ENCODE data around the gene SPECC1.
A peak's percentile ranks its signal among the peaks of the same experiment; 100 is the strongest.
"Not testable (repeated sequence)": the region's sequence is repeated elsewhere in the genome, so short reads cannot be mapped to it uniquely, and the experiment has no call there.

SPECC1 gene

GRCh38 chr17:20180661-20181060 is 171.5 kb downstream of the SPECC1 start:
- ATAC-seq: no peak
- no peak overlapping the region for H3K27ac Mint-ChIP-seq
- H3K36me3 Mint-ChIP-seq: no peaks in the 10 kb centered on the region

GRCh38 chr17:20184181-20184580 is 175.0 kb downstream of the SPECC1 start:
- H3K4me3 Mint-ChIP-seq: no peak overlapping the region
- H3K36me3 Mint-ChIP-seq: no peaks in the 10 kb centered on the region
- H3K4me1 Mint-ChIP-seq: no peaks in the 10 kb centered on the region
- ATAC-seq (no peak), DNase-seq (ENCODE audit: low spot score in 2 of 2) (no peak)
- no peak overlapping the region for H3K27ac Mint-ChIP-seq
- H3K9me3 Mint-ChIP-seq: no peaks in the 10 kb centered on the region

More at GRCh38 chr17:20180661-20181060, 171.5 kb downstream of the SPECC1 start:
- no peaks in the 10 kb centered on the region for H3K9me3 Mint-ChIP-seq
- no peak for DNase-seq (ENCODE audit: low spot score in 2 of 2)
- H3K4me1 Mint-ChIP-seq: no peaks in the 10 kb centered on the region
- no peak overlapping the region for H3K4me3 Mint-ChIP-seq

GRCh38 chr17:20184977-20185619 is 175.9 kb downstream of the SPECC1 start:
- ATAC-seq (no peak), DNase-seq (ENCODE audit: low spot score in 2 of 2) (no peak)
- Mint-ChIP-seq H3K36me3 (no peaks in the 10 kb centered on the region), H3K4me1 (no peaks in the 10 kb centered on the region), H3K27ac (no peak overlapping the region), H3K4me3 (no peak overlapping the region), H3K9me3 (no peaks in the 10 kb centered on the region)

GRCh38 chr17:20187049-20187448 is 177.9 kb downstream of the SPECC1 start:
- H3K4me3 Mint-ChIP-seq: no peak overlapping the region
- no peaks in the 10 kb centered on the region for H3K9me3 Mint-ChIP-seq
- DNase-seq (ENCODE audit: low spot score in 2 of 2) (no peak), ATAC-seq (no peak)
- no peaks in the 10 kb centered on the region for H3K36me3 Mint-ChIP-seq
- no peaks in the 10 kb centered on the region for H3K4me1 Mint-ChIP-seq
- H3K27ac Mint-ChIP-seq: peak overlapping the region; percentile 56

- Mint-ChIP-seq H3K4me3 (no peak overlapping the region), H3K36me3 (no peaks in the 10 kb centered on the region), H3K9me3 (no peaks in the 10 kb centered on the region), H3K4me1 (no peaks in the 10 kb centered on the region), H3K27ac (no peak overlapping the region)
- ATAC-seq: no peak
- DNase-seq (ENCODE audit: low spot score in 2 of 2): no peak
Measured at GRCh38 chr17:20189302-20189701, 180.1 kb downstream of the SPECC1 start.

- H3K4me1 Mint-ChIP-seq: no peaks in the 10 kb centered on the region
- no peaks in the 10 kb centered on the region for H3K9me3 Mint-ChIP-seq
- DNase-seq (ENCODE audit: low spot score in 2 of 2): no peak
- H3K27ac Mint-ChIP-seq: no peak overlapping the region
- no peaks in the 10 kb centered on the region for H3K36me3 Mint-ChIP-seq
- no peak for ATAC-seq
- no peak overlapping the region for H3K4me3 Mint-ChIP-seq
Measured at GRCh38 chr17:20189979-20190378, 180.8 kb downstream of the SPECC1 start.

- H3K9me3 Mint-ChIP-seq: no peaks in the 10 kb centered on the region
- H3K27ac Mint-ChIP-seq: no peak overlapping the region
- H3K4me1 Mint-ChIP-seq: no peaks in the 10 kb centered on the region
- no peak for ATAC-seq
- H3K36me3 Mint-ChIP-seq: no peaks in the 10 kb centered on the region
- no peak overlapping the region for H3K4me3 Mint-ChIP-seq
- DNase-seq (ENCODE audit: low spot score in 2 of 2): no peak
Measured at GRCh38 chr17:20190605-20191004, 181.4 kb downstream of the SPECC1 start.

- DNase-seq (ENCODE audit: low spot score in 2 of 2) (no peak), ATAC-seq (no peak)
- Mint-ChIP-seq H3K4me1 (no peaks in the 10 kb centered on the region), H3K9me3 (no peaks in the 10 kb centered on the region), H3K36me3 (no peaks in the 10 kb centered on the region), H3K27ac (no peak overlapping the region), H3K4me3 (no peak overlapping the region)
Measured at GRCh38 chr17:20191056-20191455, 181.9 kb downstream of the SPECC1 start.

GRCh38 chr17:20196286-20196685 is 187.1 kb downstream of the SPECC1 start:
- not testable (repeated sequence) for H3K4me3 Mint-ChIP-seq; H3K27ac Mint-ChIP-seq; H3K4me1 Mint-ChIP-seq; ATAC-seq; H3K36me3 Mint-ChIP-seq; DNase-seq (ENCODE audit: low spot score in 2 of 2); H3K9me3 Mint-ChIP-seq

GRCh38 chr17:20197272-20197926 is 188.2 kb downstream of the SPECC1 start:
- Mint-ChIP-seq H3K36me3 (no peaks in the 10 kb centered on the region), H3K9me3 (no peaks in the 10 kb centered on the region), H3K4me3 (no peak overlapping the region), H3K4me1 (no peaks in the 10 kb centered on the region), H3K27ac (no peak overlapping the region)
- no peak for ATAC-seq
- DNase-seq (ENCODE audit: low spot score in 2 of 2): no peak

- Mint-ChIP-seq H3K4me3 (no peak overlapping the region), H3K4me1 (peaks cover 6% of the 10 kb centered on the region), H3K27ac (no peak overlapping the region), H3K36me3 (no peaks in the 10 kb centered on the region), H3K9me3 (no peaks in the 10 kb centered on the region)
- no peak for ATAC-seq
- no peak for DNase-seq (ENCODE audit: low spot score in 2 of 2)
Measured at GRCh38 chr17:20200016-20200795, 191.0 kb downstream of the SPECC1 start.

- H3K27ac Mint-ChIP-seq: no peak overlapping the region
- H3K36me3 Mint-ChIP-seq: no peaks in the 10 kb centered on the region
- H3K4me3 Mint-ChIP-seq: no peak overlapping the region
- ATAC-seq (no peak), DNase-seq (ENCODE audit: low spot score in 2 of 2) (no peak)
- H3K4me1 Mint-ChIP-seq: peaks cover 9% of the 10 kb centered on the region
- H3K9me3 Mint-ChIP-seq: no peaks in the 10 kb centered on the region
Measured at GRCh38 chr17:20200865-20201458, 191.8 kb downstream of the SPECC1 start.

- no peaks in the 10 kb centered on the region for H3K36me3 Mint-ChIP-seq
- H3K9me3 Mint-ChIP-seq: no peaks in the 10 kb centered on the region
- DNase-seq (ENCODE audit: low spot score in 2 of 2) (no peak), ATAC-seq (no peak)
- no peak overlapping the region for H3K27ac Mint-ChIP-seq
- H3K4me1 Mint-ChIP-seq: peaks cover 11% of the 10 kb centered on the region
- H3K4me3 Mint-ChIP-seq: no peak overlapping the region
Measured at GRCh38 chr17:20202141-20202621, 193.0 kb downstream of the SPECC1 start.

GRCh38 chr17:20203018-20203417 is 193.9 kb downstream of the SPECC1 start:
- ATAC-seq: no peak
- no peak overlapping the region for H3K4me3 Mint-ChIP-seq
- H3K27ac Mint-ChIP-seq: peak overlapping the region; percentile 52
- no peaks in the 10 kb centered on the region for H3K36me3 Mint-ChIP-seq
- no peaks in the 10 kb centered on the region for H3K9me3 Mint-ChIP-seq
- no peak for DNase-seq (ENCODE audit: low spot score in 2 of 2)
- peaks cover 11% of the 10 kb centered on the region for H3K4me1 Mint-ChIP-seq

- no peaks in the 10 kb centered on the region for H3K9me3 Mint-ChIP-seq
- no peak overlapping the region for H3K4me3 Mint-ChIP-seq
- H3K36me3 Mint-ChIP-seq: no peaks in the 10 kb centered on the region
- DNase-seq (ENCODE audit: low spot score in 2 of 2): no peak
- peaks cover 11% of the 10 kb centered on the region for H3K4me1 Mint-ChIP-seq
- no peak for ATAC-seq
- no peak overlapping the region for H3K27ac Mint-ChIP-seq
Measured at GRCh38 chr17:20203761-20204263, 194.7 kb downstream of the SPECC1 start.

Data from stimulated activated effector memory CD8-positive, alpha-beta T cell treated with anti-CD3 and anti-CD28 coated beads, Interleukin-12 subunit alpha, Interleukin-12 subunit beta, amount 100 ng/mL, for 72 hours (primary cell).